Purkinje cell (primary cell): Measurements from ENCODE around the gene ICOSLG. TPM values are rescaled to one million over a fixed set of nuclear protein-coding genes. Genes with fewer than 3 reads are reported as not detected.

ENCODE experiments used
- polyA plus RNA-seq: library from polyadenylated mRNA; unstranded; fragments of >200 nt; fragmentation: Nextera tagmentation; gene quantifications from 2 replicates; pipeline ENCODE4 v1.2.1, GENCODE V29; 2014

The ICOSLG gene, protein sequence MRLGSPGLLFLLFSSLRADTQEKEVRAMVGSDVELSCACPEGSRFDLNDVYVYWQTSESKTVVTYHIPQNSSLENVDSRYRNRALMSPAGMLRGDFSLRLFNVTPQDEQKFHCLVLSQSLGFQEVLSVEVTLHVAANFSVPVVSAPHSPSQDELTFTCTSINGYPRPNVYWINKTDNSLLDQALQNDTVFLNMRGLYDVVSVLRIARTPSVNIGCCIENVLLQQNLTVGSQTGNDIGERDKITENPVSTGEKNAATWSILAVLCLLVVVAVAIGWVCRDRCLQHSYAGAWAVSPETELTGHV
- polyA plus RNA-seq = 0.19 TPM in 1 of 2 replicates, not detected in the other

DNA sequence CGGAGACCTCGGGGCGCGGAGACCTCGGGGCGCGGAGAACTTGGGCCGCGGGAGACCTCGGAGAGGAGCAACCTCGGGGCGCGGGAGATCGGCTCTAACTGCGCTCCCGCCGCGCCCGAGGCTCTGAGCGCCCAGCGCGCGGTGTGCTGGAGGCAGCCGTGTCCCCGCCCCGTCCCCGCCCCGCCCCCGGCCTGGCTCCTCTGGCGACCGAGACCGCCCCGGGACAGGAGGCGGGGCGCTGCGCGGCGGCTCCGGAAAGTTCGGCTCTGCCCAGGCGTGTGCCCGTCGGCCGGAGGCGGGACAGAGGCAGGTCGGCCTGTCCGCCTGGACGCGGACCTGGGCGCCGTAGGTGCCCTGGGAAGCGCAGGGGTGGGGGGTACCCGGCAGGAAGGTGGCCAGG is at the start of gene ICOSLG:
TSS of gene ICOSLG (minus strand) at position 102 of the 400 bp plus-strand sequence. CDS start 126 bp downstream, outside the sequence.

GRCh38 chr21:44285138-44285992 is 44.6 kb upstream of the ICOSLG start, which contains the start of gene AIRE:
Gene AIRE, plus strand, starts transcription at chr21:44285876. Its CDS starts 131 bp downstream, at chr21:44286007.

GRCh38 chr21:44261675-44262295 is 21.0 kb upstream of the ICOSLG start, which contains the start of gene DNMT3L:
Gene DNMT3L, minus strand, starts transcription at chr21:44261897. Its CDS starts 638 bp downstream, at chr21:44261259.

Other genes starting within 250 kb of the ICOSLG start
- 2.3 and 4.3 TPM in 2 replicates for gene TRAPPC10, start 228.6 kb downstream of the ICOSLG start, polyA plus RNA-seq
- gene PWP2, start 133.5 kb downstream of the ICOSLG start, polyA plus RNA-seq = 1.7 and 2.3 TPM in 2 replicates
- 0.97 and 6.1 TPM in 2 replicates for gene GATD3, start 107.3 kb downstream of the ICOSLG start, polyA plus RNA-seq
- gene DNMT3L, start 21.0 kb upstream of the ICOSLG start, polyA plus RNA-seq = not detected in 2 replicates
- not detected in 2 replicates for gene AIRE, start 44.9 kb upstream of the ICOSLG start, polyA plus RNA-seq
- 2.0 and 3.1 TPM in 2 replicates for gene PFKL, start 59.1 kb upstream of the ICOSLG start, polyA plus RNA-seq
- gene CFAP410, start 98.4 kb upstream of the ICOSLG start, polyA plus RNA-seq = 0.74 and 5.1 TPM in 2 replicates
- 4.9 and 6.2 TPM in 2 replicates for gene TRPM2, start 112.7 kb upstream of the ICOSLG start, polyA plus RNA-seq
- not detected in 2 replicates for gene LRRC3, start 214.6 kb upstream of the ICOSLG start, polyA plus RNA-seq